GM23338 (cell line): ENCODE results near the gene MCM3.

ENCODE experiments used
- CREB1 ChIP-seq: fragments of 250-450 bp; sonication (Bioruptor Pico); IDR thresholded peaks from 2 replicates; pipeline ENCODE4 v1.5.0; 2020; ENCODE audit warnings: low read depth, mild to moderate bottlenecking, moderate library complexity
- EZH2 ChIP-seq: fragments of 200-600 bp; sonication (generic); IDR thresholded peaks from one replicate; pipeline ENCODE4 v1.8.0; 2017; ENCODE audit warnings: antibody characterized with exemption, mild to moderate bottlenecking, low read depth; ENCODE audit not compliant: unreplicated experiment
- EZH2phosphoT487 ChIP-seq: fragments of 200-600 bp; sonication (generic); IDR thresholded peaks from one replicate; pipeline ENCODE4 v1.8.1; 2018; ENCODE audit warnings: antibody characterized with exemption; ENCODE audit not compliant: unreplicated experiment
- JUNB ChIP-seq: IDR thresholded peaks from one replicate; pipeline ENCODE4 v1.6.1; 2016; ENCODE audit warnings: antibody characterized with exemption; ENCODE audit not compliant: unreplicated experiment
- NANOG ChIP-seq: IDR thresholded peaks from 2 replicates; pipeline ENCODE4 v1.6.1; 2016; ENCODE audit warnings: antibody characterized with exemption, borderline replicate concordance
- POLR2AphosphoS5 ChIP-seq: IDR thresholded peaks from 2 replicates; pipeline ENCODE4 v1.6.1; 2016; ENCODE audit warnings: antibody characterized with exemption, low read depth
- STAT1 ChIP-seq: IDR thresholded peaks from one replicate; pipeline ENCODE4 v1.6.1; 2016; ENCODE audit warnings: antibody characterized with exemption; ENCODE audit not compliant: unreplicated experiment
- ZNF114 ChIP-seq: fragments of 250-450 bp; sonication (Bioruptor Pico); IDR thresholded peaks from 2 replicates; pipeline ENCODE4 v1.5.0; 2020; ENCODE audit warnings: mild to moderate bottlenecking, moderate library complexity
- ZNF331 ChIP-seq: fragments of 250-450 bp; sonication (Bioruptor Pico); IDR thresholded peaks from 2 replicates; pipeline ENCODE4 v1.5.0; 2020; ENCODE audit warnings: low read depth, mild to moderate bottlenecking, moderate library complexity
- TF ChIP-seq, protein P1 (sequence below), 2 experiments: fragments of 200-600 bp in 1 of 2; sonication (generic) in 1 of 2; conservative IDR thresholded peaks; 2 replicates each; pipeline versions ENCODE4 v1.5.1 to v1.6.1; 2016 to 2017; ENCODE audit warnings: antibody characterized with exemption in 2 of 2, low read depth in 2 of 2, mild to moderate bottlenecking in 2 of 2, moderate library complexity in 1 of 2
- TF ChIP-seq, protein P2 (sequence below): IDR thresholded peaks from 2 replicates; pipeline ENCODE4 v1.6.1; 2016; ENCODE audit warnings: antibody characterized with exemption
- TF ChIP-seq, protein P3 (sequence below): IDR thresholded peaks from one replicate; pipeline ENCODE4 v1.6.1; 2018; ENCODE audit warnings: antibody characterized with exemption; ENCODE audit not compliant: unreplicated experiment

DNA sequence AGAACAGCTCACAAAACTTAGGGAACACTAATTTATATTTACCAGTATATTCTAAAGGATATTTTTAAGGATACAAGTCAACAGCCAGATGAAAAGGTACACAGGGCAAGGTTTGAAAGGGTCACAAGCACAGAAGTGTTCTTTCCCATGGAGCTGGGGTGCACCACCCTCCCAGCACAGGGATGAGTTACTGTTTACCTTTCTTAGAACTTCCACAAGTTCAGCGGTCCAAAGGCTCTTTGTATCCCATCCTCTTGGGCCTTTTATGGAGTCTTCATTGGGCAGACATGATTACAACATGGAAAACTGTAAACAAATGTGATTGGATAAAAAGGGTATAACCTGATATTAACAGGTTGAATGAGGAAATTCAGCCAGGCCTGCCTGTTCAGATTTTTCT is 39.1 kb downstream of the MCM3 start:
- TF ChIP-seq, protein P1, sequence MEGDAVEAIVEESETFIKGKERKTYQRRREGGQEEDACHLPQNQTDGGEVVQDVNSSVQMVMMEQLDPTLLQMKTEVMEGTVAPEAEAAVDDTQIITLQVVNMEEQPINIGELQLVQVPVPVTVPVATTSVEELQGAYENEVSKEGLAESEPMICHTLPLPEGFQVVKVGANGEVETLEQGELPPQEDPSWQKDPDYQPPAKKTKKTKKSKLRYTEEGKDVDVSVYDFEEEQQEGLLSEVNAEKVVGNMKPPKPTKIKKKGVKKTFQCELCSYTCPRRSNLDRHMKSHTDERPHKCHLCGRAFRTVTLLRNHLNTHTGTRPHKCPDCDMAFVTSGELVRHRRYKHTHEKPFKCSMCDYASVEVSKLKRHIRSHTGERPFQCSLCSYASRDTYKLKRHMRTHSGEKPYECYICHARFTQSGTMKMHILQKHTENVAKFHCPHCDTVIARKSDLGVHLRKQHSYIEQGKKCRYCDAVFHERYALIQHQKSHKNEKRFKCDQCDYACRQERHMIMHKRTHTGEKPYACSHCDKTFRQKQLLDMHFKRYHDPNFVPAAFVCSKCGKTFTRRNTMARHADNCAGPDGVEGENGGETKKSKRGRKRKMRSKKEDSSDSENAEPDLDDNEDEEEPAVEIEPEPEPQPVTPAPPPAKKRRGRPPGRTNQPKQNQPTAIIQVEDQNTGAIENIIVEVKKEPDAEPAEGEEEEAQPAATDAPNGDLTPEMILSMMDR (conservative IDR thresholded peaks at IDR 0.05; ENCODE audit: low read depth in 2 of 2) = no peak
- TF ChIP-seq, protein P2, sequence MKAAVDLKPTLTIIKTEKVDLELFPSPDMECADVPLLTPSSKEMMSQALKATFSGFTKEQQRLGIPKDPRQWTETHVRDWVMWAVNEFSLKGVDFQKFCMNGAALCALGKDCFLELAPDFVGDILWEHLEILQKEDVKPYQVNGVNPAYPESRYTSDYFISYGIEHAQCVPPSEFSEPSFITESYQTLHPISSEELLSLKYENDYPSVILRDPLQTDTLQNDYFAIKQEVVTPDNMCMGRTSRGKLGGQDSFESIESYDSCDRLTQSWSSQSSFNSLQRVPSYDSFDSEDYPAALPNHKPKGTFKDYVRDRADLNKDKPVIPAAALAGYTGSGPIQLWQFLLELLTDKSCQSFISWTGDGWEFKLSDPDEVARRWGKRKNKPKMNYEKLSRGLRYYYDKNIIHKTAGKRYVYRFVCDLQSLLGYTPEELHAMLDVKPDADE = no peak
- TF ChIP-seq EZH2phosphoT487 = no peak
- TF ChIP-seq JUNB = no peak
- TF ChIP-seq EZH2 = no peak
- TF ChIP-seq POLR2AphosphoS5 = no peak
- no peak for TF ChIP-seq ZNF114 (CRISPR knock-in tag)
- TF ChIP-seq, protein P3, sequence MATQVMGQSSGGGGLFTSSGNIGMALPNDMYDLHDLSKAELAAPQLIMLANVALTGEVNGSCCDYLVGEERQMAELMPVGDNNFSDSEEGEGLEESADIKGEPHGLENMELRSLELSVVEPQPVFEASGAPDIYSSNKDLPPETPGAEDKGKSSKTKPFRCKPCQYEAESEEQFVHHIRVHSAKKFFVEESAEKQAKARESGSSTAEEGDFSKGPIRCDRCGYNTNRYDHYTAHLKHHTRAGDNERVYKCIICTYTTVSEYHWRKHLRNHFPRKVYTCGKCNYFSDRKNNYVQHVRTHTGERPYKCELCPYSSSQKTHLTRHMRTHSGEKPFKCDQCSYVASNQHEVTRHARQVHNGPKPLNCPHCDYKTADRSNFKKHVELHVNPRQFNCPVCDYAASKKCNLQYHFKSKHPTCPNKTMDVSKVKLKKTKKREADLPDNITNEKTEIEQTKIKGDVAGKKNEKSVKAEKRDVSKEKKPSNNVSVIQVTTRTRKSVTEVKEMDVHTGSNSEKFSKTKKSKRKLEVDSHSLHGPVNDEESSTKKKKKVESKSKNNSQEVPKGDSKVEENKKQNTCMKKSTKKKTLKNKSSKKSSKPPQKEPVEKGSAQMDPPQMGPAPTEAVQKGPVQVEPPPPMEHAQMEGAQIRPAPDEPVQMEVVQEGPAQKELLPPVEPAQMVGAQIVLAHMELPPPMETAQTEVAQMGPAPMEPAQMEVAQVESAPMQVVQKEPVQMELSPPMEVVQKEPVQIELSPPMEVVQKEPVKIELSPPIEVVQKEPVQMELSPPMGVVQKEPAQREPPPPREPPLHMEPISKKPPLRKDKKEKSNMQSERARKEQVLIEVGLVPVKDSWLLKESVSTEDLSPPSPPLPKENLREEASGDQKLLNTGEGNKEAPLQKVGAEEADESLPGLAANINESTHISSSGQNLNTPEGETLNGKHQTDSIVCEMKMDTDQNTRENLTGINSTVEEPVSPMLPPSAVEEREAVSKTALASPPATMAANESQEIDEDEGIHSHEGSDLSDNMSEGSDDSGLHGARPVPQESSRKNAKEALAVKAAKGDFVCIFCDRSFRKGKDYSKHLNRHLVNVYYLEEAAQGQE = no peak
- TF ChIP-seq CREB1 (CRISPR knock-in tag) = no peak
- no peak for TF ChIP-seq NANOG
- TF ChIP-seq ZNF331 (CRISPR knock-in tag) = no peak
- no peak for TF ChIP-seq STAT1
